Activated CD8-positive, alpha-beta memory T cell treated with anti-CD3 and anti-CD28 coated beads, Interleukin-2, amount 10 ng/mL, durations not matched to agents 7 days and 5 days (primary cell): ENCODE measurements around the gene SLC12A3. TPM values are rescaled to one million over a fixed set of nuclear protein-coding genes. Genes with fewer than 3 reads are reported as not detected.

Experiments
- ATAC-seq: fragments of 150-1000 bp; cut with Tn5 transposase; one replicate; pipeline ENCODE4 v1.10.0; 2021; ENCODE audit warnings: moderate library complexity
- CTCF ChIA-PET: fragments of 350-600 bp; sonication (Branson Sonifier 250); formaldehyde crosslinking; loops from one replicate; lab custom pipeline; 2021; ENCODE audit warnings: antibody characterized with exemption; lab: Charles Lee
- DNase-seq: peaks from one replicate; pipeline ENCODE4 v3.0.0-alpha.2; 2020
- H3K27ac Mint-ChIP-seq: one replicate; pipeline ENCODE4 v1.8.0; 2021; ENCODE audit warnings: mild to moderate bottlenecking, mixed read lengths
- H3K27me3 Mint-ChIP-seq: one replicate; pipeline ENCODE4 v1.8.0; 2021; ENCODE audit warnings: mixed read lengths
- H3K36me3 Mint-ChIP-seq: one replicate; pipeline ENCODE4 v1.8.0; 2021; ENCODE audit warnings: mild to moderate bottlenecking, mixed read lengths
- H3K4me1 Mint-ChIP-seq: one replicate; pipeline ENCODE4 v1.8.0; 2021; ENCODE audit warnings: mixed read lengths
- H3K4me3 Mint-ChIP-seq: one replicate; pipeline ENCODE4 v1.8.0; 2021; ENCODE audit warnings: mild to moderate bottlenecking, moderate library complexity, mixed read lengths
- H3K9me3 Mint-ChIP-seq: one replicate; pipeline ENCODE4 v1.8.0; 2022; ENCODE audit warnings: low read depth, mixed read lengths
- total RNA-seq, 2 experiments: library from RNA; stranded (reverse); gene quantifications; one replicate each; pipeline ENCODE4 v1.2.3, GENCODE V29; 2021

SLC12A3 gene
- total RNA-seq, 2 experiments from 2014 or later = not detected

GRCh38 chr16:56851671-56852400 lies 13.2 kb upstream of the SLC12A3 start:
- Mint-ChIP-seq H3K4me1 (peaks cover 39% of the 10 kb centered on the region), H3K27me3 (no peaks in the 10 kb centered on the region), H3K9me3 (no peaks in the 10 kb centered on the region), H3K27ac (no peak overlapping the region), H3K36me3 (peaks cover 9% of the 10 kb centered on the region), H3K4me3 (no peak overlapping the region)
- no peak for ATAC-seq
- DNase-seq = no peak
- CTCF ChIA-PET = interaction anchor here (1.1 to 4.6 kb wide), 12 partner anchors 8 to 149 kb away, joined by 3 to 15 read pairs (median 9); no protein-coding TSS in a partner anchor

- no peak for DNase-seq
- H3K4me1 Mint-ChIP-seq = peaks cover 34% of the 10 kb centered on the region
- no peaks in the 10 kb centered on the region for H3K27me3 Mint-ChIP-seq
- no peak overlapping the region for H3K4me3 Mint-ChIP-seq
- H3K27ac Mint-ChIP-seq = no peak overlapping the region
- H3K9me3 Mint-ChIP-seq = no peaks in the 10 kb centered on the region
- H3K36me3 Mint-ChIP-seq = peaks cover 8% of the 10 kb centered on the region
- ATAC-seq = no peak
- CTCF ChIA-PET = interaction anchor here (0.7 to 4.6 kb wide), 10 partner anchors 7 to 144 kb away, joined by 3 to 15 read pairs (median 10); no protein-coding TSS in a partner anchor
These were observed 12.6 kb upstream of the SLC12A3 start for GRCh38 chr16:56852401-56852730.

GRCh38 chr16:56852968-56853367 lies 12.0 kb upstream of the SLC12A3 start:
- Mint-ChIP-seq H3K27ac (no peak overlapping the region), H3K36me3 (peaks cover 2% of the 10 kb centered on the region), H3K4me3 (no peak overlapping the region), H3K9me3 (no peaks in the 10 kb centered on the region), H3K4me1 (peaks cover 28% of the 10 kb centered on the region), H3K27me3 (no peaks in the 10 kb centered on the region)
- DNase-seq (no peak), ATAC-seq (no peak)
- CTCF ChIA-PET = interaction anchor here (0.7 to 4.6 kb wide), 11 partner anchors 9 to 145 kb away, joined by 3 to 15 read pairs (median 6); no protein-coding TSS in a partner anchor

GRCh38 chr16:56855201-56855600 lies 9.8 kb upstream of the SLC12A3 start:
- DNase-seq (no peak), ATAC-seq (no peak)
- H3K27me3 Mint-ChIP-seq = no peaks in the 10 kb centered on the region
- no peaks in the 10 kb centered on the region for H3K9me3 Mint-ChIP-seq
- H3K27ac Mint-ChIP-seq = no peak overlapping the region
- CTCF ChIA-PET = interaction anchor here (1.0 to 4.6 kb wide), 5 partner anchors 12 to 109 kb away, joined by 3 to 14 read pairs (median 4); no protein-coding TSS in a partner anchor
- H3K36me3 Mint-ChIP-seq = no peaks in the 10 kb centered on the region
- peaks cover 24% of the 10 kb centered on the region for H3K4me1 Mint-ChIP-seq
- H3K4me3 Mint-ChIP-seq = no peak overlapping the region

- H3K9me3 Mint-ChIP-seq = no peaks in the 10 kb centered on the region
- ATAC-seq (no peak), DNase-seq (no peak)
- no peaks in the 10 kb centered on the region for H3K27me3 Mint-ChIP-seq
- H3K36me3 Mint-ChIP-seq = no peaks in the 10 kb centered on the region
- no peak overlapping the region for H3K27ac Mint-ChIP-seq
- H3K4me1 Mint-ChIP-seq = peaks cover 32% of the 10 kb centered on the region
- no peak overlapping the region for H3K4me3 Mint-ChIP-seq
- CTCF ChIA-PET = interaction anchor here (1.0 to 4.6 kb wide), 5 partner anchors 11 to 109 kb away, joined by 3 to 14 read pairs (median 4); no protein-coding TSS in a partner anchor
These were observed 9.1 kb upstream of the SLC12A3 start for GRCh38 chr16:56855946-56856345.

- Mint-ChIP-seq H3K27ac (no peak overlapping the region), H3K27me3 (no peaks in the 10 kb centered on the region), H3K4me3 (no peak overlapping the region), H3K4me1 (peaks cover 37% of the 10 kb centered on the region), H3K9me3 (no peaks in the 10 kb centered on the region), H3K36me3 (no peaks in the 10 kb centered on the region)
- ATAC-seq (no peak), DNase-seq (no peak)
- CTCF ChIA-PET = interaction anchor here (0.8 to 1.7 kb wide), 4 partner anchors 13 to 93 kb away, joined by 3 to 4 read pairs (median 3); no protein-coding TSS in a partner anchor
These were observed 8.0 kb upstream of the SLC12A3 start for GRCh38 chr16:56856876-56857447.

- H3K9me3 Mint-ChIP-seq = no peaks in the 10 kb centered on the region
- no peaks in the 10 kb centered on the region for H3K36me3 Mint-ChIP-seq
- DNase-seq (no peak), ATAC-seq (no peak)
- no peak overlapping the region for H3K4me3 Mint-ChIP-seq
- peaks cover 49% of the 10 kb centered on the region for H3K4me1 Mint-ChIP-seq
- no peak overlapping the region for H3K27ac Mint-ChIP-seq
- CTCF ChIA-PET = interaction anchor here (1.1 to 2.0 kb wide), 2 partner anchors 11 to 106 kb away, joined by 4 to 11 read pairs; no protein-coding TSS in a partner anchor
- H3K27me3 Mint-ChIP-seq = no peaks in the 10 kb centered on the region
These were observed 6.6 kb upstream of the SLC12A3 start for GRCh38 chr16:56858374-56858773.

GRCh38 chr16:56859636-56860035 lies 5.4 kb upstream of the SLC12A3 start:
- Mint-ChIP-seq H3K27ac (peak overlapping the region; percentile 93), H3K4me3 (no peak overlapping the region), H3K36me3 (no peaks in the 10 kb centered on the region), H3K4me1 (peaks cover 55% of the 10 kb centered on the region), H3K9me3 (no peaks in the 10 kb centered on the region), H3K27me3 (peaks cover 1% of the 10 kb centered on the region)
- ATAC-seq (no peak), DNase-seq (no peak)
- CTCF ChIA-PET = interaction anchor here (0.6 to 2.0 kb wide), 11 partner anchors 9 to 158 kb away, joined by 3 to 15 read pairs (median 3); partner anchors contain the start of gene NLRC5

- H3K4me1 Mint-ChIP-seq = peaks cover 56% of the 10 kb centered on the region
- H3K4me3 Mint-ChIP-seq = peak overlapping the region; percentile 57
- no peaks in the 10 kb centered on the region for H3K9me3 Mint-ChIP-seq
- CTCF ChIA-PET = interaction anchor here (1.0 to 3.3 kb wide), 11 partner anchors 8 to 158 kb away, joined by 3 to 15 read pairs (median 3); partner anchors contain the start of gene NLRC5
- no peaks in the 10 kb centered on the region for H3K36me3 Mint-ChIP-seq
- peak overlapping the region; percentile 93 for H3K27ac Mint-ChIP-seq
- peak; percentile 83 for ATAC-seq
- H3K27me3 Mint-ChIP-seq = peaks cover 2% of the 10 kb centered on the region
- peak; percentile 88 for DNase-seq
These were observed 4.6 kb upstream of the SLC12A3 start for GRCh38 chr16:56860226-56861020.

GRCh38 chr16:56861092-56861610 lies 3.9 kb upstream of the SLC12A3 start:
- ATAC-seq = no peak
- H3K4me3 Mint-ChIP-seq = peak overlapping the region; percentile 19
- H3K27ac Mint-ChIP-seq = peak overlapping the region; percentile 93

GRCh38 chr16:56861756-56862155 lies 3.3 kb upstream of the SLC12A3 start:
- CTCF ChIA-PET = interaction anchor here (1.0 to 3.3 kb wide), 6 partner anchors 10 to 102 kb away, joined by 3 to 15 read pairs (median 4); no protein-coding TSS in a partner anchor
- no peaks in the 10 kb centered on the region for H3K9me3 Mint-ChIP-seq
- peaks cover 56% of the 10 kb centered on the region for H3K4me1 Mint-ChIP-seq
- no peak for DNase-seq
- H3K27me3 Mint-ChIP-seq = peaks cover 2% of the 10 kb centered on the region
- peak overlapping the region; percentile 93 for H3K27ac Mint-ChIP-seq
- H3K4me3 Mint-ChIP-seq = no peak overlapping the region
- ATAC-seq = no peak
- no peaks in the 10 kb centered on the region for H3K36me3 Mint-ChIP-seq

More at GRCh38 chr16:56861092-56861610, 3.9 kb upstream of the SLC12A3 start:
- no peaks in the 10 kb centered on the region for H3K9me3 Mint-ChIP-seq
- no peaks in the 10 kb centered on the region for H3K36me3 Mint-ChIP-seq
- DNase-seq = peak; percentile 46
- H3K4me1 Mint-ChIP-seq = peaks cover 56% of the 10 kb centered on the region
- peaks cover 2% of the 10 kb centered on the region for H3K27me3 Mint-ChIP-seq
- CTCF ChIA-PET = interaction anchor here (1.0 to 3.3 kb wide), 6 partner anchors 9 to 128 kb away, joined by 3 to 15 read pairs (median 4); partner anchors contain the start of gene NLRC5

- DNase-seq (peak; percentile 79), ATAC-seq (peak; percentile 15)
- Mint-ChIP-seq H3K36me3 (no peaks in the 10 kb centered on the region), H3K4me3 (peak overlapping the region; percentile 0), H3K27ac (peak overlapping the region; percentile 93), H3K27me3 (peaks cover 2% of the 10 kb centered on the region), H3K4me1 (peaks cover 63% of the 10 kb centered on the region), H3K9me3 (no peaks in the 10 kb centered on the region)
- CTCF ChIA-PET = interaction anchor here (0.8 to 3.3 kb wide), 13 partner anchors 9 to 286 kb away, joined by 3 to 15 read pairs (median 5); no protein-coding TSS in a partner anchor
These were observed 2.2 kb upstream of the SLC12A3 start for GRCh38 chr16:56862776-56863175.
